Ishikawa (cell line): ENCODE results near the gene ATG7.

Source experiments
- CEBPB ChIP-seq: IDR thresholded peaks from 2 replicates; pipeline ENCODE4 v1.6.1; 2012
- CREB1 ChIP-seq: IDR thresholded peaks from 2 replicates; pipeline ENCODE4 v1.6.1; 2012; ENCODE audit warnings: low read depth
- EGR1 ChIP-seq: IDR thresholded peaks from 2 replicates; pipeline ENCODE4 v1.6.1; 2012
- EP300 ChIP-seq: IDR thresholded peaks from 2 replicates; pipeline ENCODE4 v1.6.1; 2012; ENCODE audit warnings: borderline replicate concordance
- FOXM1 ChIP-seq: IDR thresholded peaks from 2 replicates; pipeline ENCODE4 v1.6.1; 2012; ENCODE audit warnings: low read depth, borderline replicate concordance
- NFIC ChIP-seq: IDR thresholded peaks from 2 replicates; pipeline ENCODE4 v1.6.1; 2012
- RAD21 ChIP-seq: IDR thresholded peaks from 2 replicates; pipeline ENCODE4 v1.6.1; 2012; ENCODE audit warnings: low read depth
- TAF1 ChIP-seq: IDR thresholded peaks from 2 replicates; pipeline ENCODE4 v1.6.1; 2012; ENCODE audit warnings: low read depth, mild to moderate bottlenecking
- TCF12 ChIP-seq: IDR thresholded peaks from 2 replicates; pipeline ENCODE4 v1.6.1; 2012; ENCODE audit warnings: low read depth
- TEAD4 ChIP-seq: IDR thresholded peaks from 2 replicates; pipeline ENCODE4 v1.6.1; 2012
- YY1 ChIP-seq: IDR thresholded peaks from 2 replicates; pipeline ENCODE4 v1.6.1; 2012; ENCODE audit warnings: low read depth
- ZBTB7A ChIP-seq: IDR thresholded peaks from 2 replicates; pipeline ENCODE4 v1.6.1; 2012; ENCODE audit warnings: low read depth
- TF ChIP-seq, protein P1 (sequence below): IDR thresholded peaks from 2 replicates; pipeline ENCODE4 v1.6.1; 2012
- TF ChIP-seq, protein P2 (sequence below): IDR thresholded peaks from 2 replicates; pipeline ENCODE4 v1.6.1; 2012
- TF ChIP-seq, protein P3 (sequence below): IDR thresholded peaks from 2 replicates; pipeline ENCODE4 v1.6.1; 2012; ENCODE audit warnings: low read depth, mild to moderate bottlenecking

ATG7 gene

DNA sequence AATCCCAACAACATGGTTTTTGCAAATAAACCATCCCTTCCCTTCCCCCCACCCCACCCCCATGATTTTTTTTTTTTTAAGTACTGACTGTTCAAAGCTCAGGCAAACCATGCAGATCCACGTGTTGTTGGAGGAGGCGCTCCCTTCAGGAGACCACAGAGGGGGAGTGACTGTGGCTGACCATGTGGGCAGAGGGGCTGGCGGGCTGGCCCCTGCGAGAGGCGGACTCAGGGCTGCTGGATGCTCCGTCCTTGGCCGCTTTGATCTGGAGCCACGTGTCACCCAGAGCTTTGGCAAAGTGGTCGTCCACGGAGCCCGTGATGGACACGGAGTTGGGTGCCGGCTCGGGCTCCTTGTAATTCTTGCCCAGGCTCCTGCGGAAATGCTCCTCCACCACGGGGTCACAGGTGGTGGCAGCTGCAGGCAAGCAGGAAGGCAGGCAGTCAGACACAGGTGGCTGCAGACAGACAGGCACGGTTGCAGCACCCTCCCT is 286.3 kb downstream of the ATG7 start:
- TF ChIP-seq CREB1 (no peak), TAF1 (no peak), CEBPB (no peak), NFIC (no peak), EP300 (no peak), EGR1 (no peak), YY1 (no peak), TCF12 (no peak)

DNA sequence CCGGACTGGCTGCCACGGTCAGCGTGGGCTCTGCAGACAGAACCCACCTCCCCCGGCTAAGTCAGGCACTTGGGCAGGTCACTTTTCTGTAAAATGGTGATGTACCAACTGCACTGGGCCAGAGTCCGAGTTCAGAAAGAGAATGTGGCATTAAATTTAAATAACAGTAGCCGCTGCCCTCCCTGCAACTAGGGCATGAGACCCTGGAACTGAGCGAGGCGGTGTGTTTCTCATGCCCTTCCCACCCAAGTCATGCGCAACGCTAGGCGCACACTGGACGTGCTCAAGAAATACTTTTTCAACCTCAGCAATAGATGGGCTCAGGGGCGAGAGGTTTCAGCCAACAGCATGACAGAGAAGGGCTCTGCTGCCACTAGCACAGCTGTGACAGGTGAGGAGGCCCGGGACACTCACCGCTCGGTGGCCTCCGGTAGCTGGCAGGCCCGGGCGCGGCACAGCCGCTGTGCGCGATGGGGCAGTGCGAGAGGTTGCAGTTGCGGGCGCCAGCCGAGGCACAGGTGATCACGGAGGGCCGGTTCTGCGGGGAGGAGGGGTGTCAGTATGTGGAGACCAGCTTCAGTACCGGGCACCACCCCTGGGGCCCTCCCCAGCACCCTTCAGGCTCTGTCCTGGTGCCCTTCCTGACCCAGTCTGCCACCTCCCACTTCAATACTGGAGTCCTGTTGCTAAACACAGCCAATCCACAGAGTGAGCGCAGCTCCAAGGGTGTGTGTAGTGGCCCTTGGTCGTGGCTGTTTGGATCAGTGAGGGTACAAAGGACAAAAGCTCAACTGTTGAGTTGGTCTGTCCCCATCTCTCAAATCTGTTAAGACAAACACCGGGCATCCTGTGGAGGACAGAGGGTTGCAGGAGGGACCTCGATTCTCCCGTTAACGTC is 287.0 kb downstream of the ATG7 start:
- TF ChIP-seq EP300, result no peak

DNA sequence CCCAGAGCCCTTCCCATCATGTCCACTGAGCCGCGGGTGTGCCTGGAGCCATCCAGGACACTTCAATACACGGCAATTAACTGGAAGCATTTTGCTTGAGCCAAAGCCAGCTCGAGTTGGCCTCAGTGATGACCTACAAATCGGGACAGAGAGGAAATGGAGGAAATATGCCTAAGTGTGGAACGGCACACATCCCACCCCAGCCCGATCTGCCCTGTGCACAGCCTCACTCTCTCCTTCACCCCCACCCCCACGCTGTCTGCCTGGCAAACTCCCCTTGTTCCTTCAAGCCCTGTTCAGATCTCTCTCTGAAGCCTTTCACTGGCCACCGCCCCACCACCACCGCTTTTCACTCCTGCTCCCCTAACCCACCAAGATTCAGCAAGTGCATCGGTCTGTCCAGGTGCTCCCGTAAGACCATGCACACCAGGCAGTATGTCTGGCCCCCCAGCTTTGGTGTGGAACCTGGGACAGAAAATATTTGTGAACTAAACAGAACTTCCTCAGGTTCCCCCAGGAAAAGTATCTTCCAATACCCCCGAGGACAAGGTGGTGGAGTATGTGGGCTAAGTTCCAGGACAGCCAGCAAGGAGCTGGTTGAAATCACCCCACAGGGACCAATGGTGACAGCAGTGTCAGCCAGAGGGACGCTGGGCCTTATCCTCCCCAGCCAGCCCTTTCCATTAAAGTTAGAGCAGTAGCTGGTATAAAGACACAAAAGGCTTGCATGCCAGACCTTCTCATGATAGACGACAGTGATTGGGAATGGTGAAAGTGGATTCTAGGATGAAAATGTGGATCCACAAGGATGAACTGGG is 287.8 kb downstream of the ATG7 start:
- TF ChIP-seq FOXM1 (no peak), TAF1 (no peak), NFIC (no peak), TCF12 (no peak), YY1 (no peak), EGR1 (no peak), EP300 (no peak), ZBTB7A (no peak), RAD21 (no peak), TEAD4 (no peak), CREB1 (no peak), CEBPB (no peak)
- TF ChIP-seq, protein P1, sequence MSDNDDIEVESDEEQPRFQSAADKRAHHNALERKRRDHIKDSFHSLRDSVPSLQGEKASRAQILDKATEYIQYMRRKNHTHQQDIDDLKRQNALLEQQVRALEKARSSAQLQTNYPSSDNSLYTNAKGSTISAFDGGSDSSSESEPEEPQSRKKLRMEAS, result no peak
- TF ChIP-seq, protein P2, sequence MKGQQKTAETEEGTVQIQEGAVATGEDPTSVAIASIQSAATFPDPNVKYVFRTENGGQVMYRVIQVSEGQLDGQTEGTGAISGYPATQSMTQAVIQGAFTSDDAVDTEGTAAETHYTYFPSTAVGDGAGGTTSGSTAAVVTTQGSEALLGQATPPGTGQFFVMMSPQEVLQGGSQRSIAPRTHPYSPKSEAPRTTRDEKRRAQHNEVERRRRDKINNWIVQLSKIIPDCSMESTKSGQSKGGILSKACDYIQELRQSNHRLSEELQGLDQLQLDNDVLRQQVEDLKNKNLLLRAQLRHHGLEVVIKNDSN, result no peak
- TF ChIP-seq, protein P3, sequence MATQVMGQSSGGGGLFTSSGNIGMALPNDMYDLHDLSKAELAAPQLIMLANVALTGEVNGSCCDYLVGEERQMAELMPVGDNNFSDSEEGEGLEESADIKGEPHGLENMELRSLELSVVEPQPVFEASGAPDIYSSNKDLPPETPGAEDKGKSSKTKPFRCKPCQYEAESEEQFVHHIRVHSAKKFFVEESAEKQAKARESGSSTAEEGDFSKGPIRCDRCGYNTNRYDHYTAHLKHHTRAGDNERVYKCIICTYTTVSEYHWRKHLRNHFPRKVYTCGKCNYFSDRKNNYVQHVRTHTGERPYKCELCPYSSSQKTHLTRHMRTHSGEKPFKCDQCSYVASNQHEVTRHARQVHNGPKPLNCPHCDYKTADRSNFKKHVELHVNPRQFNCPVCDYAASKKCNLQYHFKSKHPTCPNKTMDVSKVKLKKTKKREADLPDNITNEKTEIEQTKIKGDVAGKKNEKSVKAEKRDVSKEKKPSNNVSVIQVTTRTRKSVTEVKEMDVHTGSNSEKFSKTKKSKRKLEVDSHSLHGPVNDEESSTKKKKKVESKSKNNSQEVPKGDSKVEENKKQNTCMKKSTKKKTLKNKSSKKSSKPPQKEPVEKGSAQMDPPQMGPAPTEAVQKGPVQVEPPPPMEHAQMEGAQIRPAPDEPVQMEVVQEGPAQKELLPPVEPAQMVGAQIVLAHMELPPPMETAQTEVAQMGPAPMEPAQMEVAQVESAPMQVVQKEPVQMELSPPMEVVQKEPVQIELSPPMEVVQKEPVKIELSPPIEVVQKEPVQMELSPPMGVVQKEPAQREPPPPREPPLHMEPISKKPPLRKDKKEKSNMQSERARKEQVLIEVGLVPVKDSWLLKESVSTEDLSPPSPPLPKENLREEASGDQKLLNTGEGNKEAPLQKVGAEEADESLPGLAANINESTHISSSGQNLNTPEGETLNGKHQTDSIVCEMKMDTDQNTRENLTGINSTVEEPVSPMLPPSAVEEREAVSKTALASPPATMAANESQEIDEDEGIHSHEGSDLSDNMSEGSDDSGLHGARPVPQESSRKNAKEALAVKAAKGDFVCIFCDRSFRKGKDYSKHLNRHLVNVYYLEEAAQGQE, result no peak

DNA sequence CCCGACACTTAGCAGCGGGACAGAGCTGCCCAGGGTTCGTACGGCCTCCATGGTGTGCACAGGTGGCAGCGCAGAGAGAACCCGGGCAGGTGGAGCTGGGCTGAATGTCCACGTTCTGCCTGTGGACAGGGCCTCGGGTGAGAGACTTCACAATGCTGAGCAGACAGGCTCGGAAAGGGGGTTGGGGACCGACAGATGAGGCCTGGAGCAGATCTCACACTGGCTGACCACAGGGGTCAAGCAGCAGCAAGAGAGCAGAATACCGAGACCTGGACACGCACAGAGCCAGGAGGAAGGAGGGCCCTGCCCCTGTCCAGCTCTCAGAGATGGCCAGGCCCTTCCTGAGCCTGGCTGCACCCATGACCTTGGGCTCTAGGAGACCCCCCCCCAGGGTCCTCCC is 288.5 kb downstream of the ATG7 start:
- TF ChIP-seq EGR1 (no peak), CREB1 (no peak), TAF1 (no peak), TEAD4 (no peak), CEBPB (no peak), TCF12 (no peak), FOXM1 (no peak), RAD21 (no peak), YY1 (no peak), NFIC (no peak), EP300 (no peak), ZBTB7A (no peak)
- TF ChIP-seq, protein P1, result no peak
- TF ChIP-seq, protein P3, result no peak
- TF ChIP-seq, protein P2, result no peak

DNA sequence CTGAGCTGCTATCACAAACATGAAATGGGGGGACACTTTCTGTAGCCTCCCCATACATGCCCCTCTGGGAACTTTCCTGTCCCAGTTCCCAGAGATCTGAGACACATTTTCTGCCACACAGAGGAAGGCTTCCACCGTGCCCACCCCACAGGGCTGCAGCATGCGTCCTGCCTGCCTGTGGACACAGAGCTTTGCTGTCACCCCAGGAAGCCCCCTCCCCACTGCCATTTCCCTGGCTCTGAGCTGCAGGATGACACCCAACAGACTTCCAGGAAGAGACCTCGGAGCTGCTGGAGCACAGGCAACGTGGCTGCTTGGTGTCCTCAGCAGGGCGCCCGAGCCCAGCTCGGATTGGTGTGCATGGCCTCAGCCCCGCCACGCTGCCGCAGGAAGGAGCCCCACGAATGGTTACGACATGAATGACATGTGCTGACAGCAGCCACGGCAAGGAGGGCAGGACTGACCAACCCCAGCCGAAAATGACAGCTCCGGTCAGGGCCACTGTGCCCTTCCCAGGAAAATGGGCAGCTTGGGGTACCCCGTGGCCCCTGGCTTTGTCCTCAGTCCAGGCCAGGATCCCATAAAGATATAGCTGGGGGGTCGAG is 290.2 kb downstream of the ATG7 start:
- TF ChIP-seq ZBTB7A (no peak), EGR1 (no peak), CREB1 (no peak), YY1 (no peak), CEBPB (no peak), TAF1 (no peak), RAD21 (no peak), NFIC (no peak), TEAD4 (no peak), TCF12 (no peak), EP300 (no peak)
- TF ChIP-seq, protein P2, result no peak
- TF ChIP-seq, protein P1, result no peak
- TF ChIP-seq, protein P3, result no peak
